ENCODE measurements around the gene NEDD8.
"Not testable (repeated sequence)": the region's sequence is repeated elsewhere in the genome, so short reads cannot be mapped to it uniquely, and the experiment has no call there.

NEDD8 gene

GRCh38 chr14:24224618-24225071, 7.5 kb downstream of the NEDD8 start:
- DNase-seq (ENCODE audit: low spot score): no peak
- TF ChIP-seq CTCF (IDR thresholded peaks at IDR 0.05; ENCODE audit: extremely low read depth, insufficient read depth, missing control alignments): no peak
- in situ Hi-C loops (cut with MboI; ENCODE audit: low pct_unique_long_range_greater_than_20kb, low sequenced_read_pairs, unreplicated experiment): no loop called here

DNA sequence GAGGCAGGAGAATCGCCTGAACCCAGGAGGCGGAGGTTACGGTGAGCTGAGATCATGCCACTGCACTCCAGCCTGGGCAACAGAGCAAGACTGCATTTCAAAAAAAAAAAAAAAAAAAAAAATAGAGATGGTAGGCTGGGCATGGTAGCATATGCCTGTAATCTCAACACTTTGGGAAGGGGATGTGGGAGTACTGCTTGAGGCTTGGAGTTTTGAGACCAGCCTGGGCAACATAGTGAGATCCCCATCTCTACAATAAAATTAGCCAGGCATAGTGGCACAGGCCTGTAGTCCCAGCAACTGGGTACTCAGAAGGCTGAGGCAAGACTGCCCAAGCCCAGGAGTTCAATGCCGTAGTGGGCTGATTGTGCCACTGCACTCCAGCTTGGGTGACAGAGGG, 9.2 kb downstream of the NEDD8 start:
- in situ Hi-C loops (cut with MboI; ENCODE audit: low pct_unique_long_range_greater_than_20kb, low sequenced_read_pairs, unreplicated experiment); DNase-seq (ENCODE audit: low spot score): not testable (repeated sequence)

DNA sequence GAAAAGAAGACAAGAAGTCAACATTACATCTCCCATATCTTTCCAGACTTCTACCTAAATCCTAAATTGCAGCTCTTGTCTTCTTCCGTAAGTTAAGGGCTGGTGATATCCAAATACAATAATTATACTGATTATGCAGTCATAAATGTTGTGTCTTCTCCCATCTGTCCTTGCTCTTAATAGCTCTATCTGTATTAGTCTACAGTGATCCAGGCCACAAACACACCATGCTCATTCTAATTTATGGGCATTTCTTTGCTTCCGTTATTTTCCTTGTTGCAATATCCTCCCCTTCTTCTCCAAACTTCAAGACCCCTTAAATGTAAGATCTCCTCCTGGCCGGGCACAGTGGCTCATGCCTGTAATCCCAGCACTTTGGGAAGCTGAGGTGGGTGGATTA, 12.6 kb downstream of the NEDD8 start:
- in situ Hi-C loops (cut with MboI; ENCODE audit: low pct_unique_long_range_greater_than_20kb, low sequenced_read_pairs, unreplicated experiment): no loop called here

DNA sequence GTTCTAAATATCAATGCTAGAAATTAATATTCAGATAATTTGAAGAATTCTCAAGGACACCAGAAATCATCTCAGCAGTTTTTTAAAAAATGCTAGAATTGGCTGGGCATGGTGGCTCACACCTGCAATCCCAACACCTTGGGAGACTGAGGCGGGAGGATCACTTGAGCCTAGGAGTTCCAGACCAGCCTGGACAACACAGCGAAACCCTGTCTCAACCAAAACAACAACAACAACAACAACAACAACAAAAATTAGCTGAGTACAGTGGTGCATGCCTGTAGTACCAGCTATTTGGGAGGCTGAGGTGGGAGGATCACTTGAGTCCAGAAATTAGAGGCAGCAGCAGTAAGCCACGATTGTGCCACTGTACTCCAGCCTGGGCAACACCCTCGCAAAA, 13.1 kb downstream of the NEDD8 start:
- in situ Hi-C loops (cut with MboI; ENCODE audit: low pct_unique_long_range_greater_than_20kb, low sequenced_read_pairs, unreplicated experiment): no loop called here
- DNase-seq (ENCODE audit: low spot score): no peak
- no peak for TF ChIP-seq CTCF (IDR thresholded peaks at IDR 0.05; ENCODE audit: extremely low read depth, insufficient read depth, missing control alignments)

More for the DNA sequence above, 12.6 kb downstream of the NEDD8 start:
- no peak for DNase-seq (ENCODE audit: low spot score)
- TF ChIP-seq CTCF (IDR thresholded peaks at IDR 0.05; ENCODE audit: extremely low read depth, insufficient read depth, missing control alignments): no peak

DNA sequence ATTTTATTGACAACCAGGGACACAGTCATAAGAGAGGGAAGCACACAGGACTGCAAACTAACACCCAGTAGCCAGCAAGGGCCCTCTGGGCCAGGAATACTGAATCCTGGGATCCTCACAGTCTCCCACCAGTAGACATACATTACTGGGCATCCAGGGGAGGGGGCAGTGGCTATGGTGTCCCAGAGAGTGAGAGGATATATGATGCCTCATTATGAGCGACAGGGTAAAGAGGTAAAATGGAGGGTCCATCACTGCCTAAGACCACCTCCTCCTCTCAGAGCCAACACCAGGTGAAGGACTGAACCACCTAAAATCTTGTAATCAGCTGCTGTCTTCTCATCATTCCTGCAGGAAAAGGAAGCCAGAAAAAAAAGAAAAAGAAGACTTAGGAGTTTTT, 15.3 kb downstream of the NEDD8 start:
- DNase-seq (ENCODE audit: low spot score); in situ Hi-C loops (cut with MboI; ENCODE audit: low pct_unique_long_range_greater_than_20kb, low sequenced_read_pairs, unreplicated experiment): not testable (repeated sequence)

DNA sequence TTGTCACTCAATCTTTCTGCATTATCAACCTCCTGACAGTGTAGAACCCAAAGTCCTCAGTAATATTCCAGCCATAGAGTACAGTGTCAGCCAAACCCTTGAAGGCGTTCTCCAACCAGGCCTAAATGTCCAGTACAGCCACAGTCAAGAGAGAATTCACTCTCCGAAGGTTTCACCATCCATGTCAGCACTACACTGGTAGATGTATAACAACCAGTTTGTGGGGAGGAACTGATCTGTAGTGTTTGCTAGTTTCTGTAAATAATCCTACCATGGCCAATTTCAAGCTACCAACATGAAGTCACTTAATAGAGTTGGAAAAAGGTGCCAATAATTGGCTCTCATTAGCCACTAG, 15.8 kb downstream of the NEDD8 start:
- no peak for DNase-seq (ENCODE audit: low spot score)
- TF ChIP-seq CTCF (IDR thresholded peaks at IDR 0.05; ENCODE audit: extremely low read depth, insufficient read depth, missing control alignments): no peak
- in situ Hi-C loops (cut with MboI; ENCODE audit: low pct_unique_long_range_greater_than_20kb, low sequenced_read_pairs, unreplicated experiment): no loop called here

DNA sequence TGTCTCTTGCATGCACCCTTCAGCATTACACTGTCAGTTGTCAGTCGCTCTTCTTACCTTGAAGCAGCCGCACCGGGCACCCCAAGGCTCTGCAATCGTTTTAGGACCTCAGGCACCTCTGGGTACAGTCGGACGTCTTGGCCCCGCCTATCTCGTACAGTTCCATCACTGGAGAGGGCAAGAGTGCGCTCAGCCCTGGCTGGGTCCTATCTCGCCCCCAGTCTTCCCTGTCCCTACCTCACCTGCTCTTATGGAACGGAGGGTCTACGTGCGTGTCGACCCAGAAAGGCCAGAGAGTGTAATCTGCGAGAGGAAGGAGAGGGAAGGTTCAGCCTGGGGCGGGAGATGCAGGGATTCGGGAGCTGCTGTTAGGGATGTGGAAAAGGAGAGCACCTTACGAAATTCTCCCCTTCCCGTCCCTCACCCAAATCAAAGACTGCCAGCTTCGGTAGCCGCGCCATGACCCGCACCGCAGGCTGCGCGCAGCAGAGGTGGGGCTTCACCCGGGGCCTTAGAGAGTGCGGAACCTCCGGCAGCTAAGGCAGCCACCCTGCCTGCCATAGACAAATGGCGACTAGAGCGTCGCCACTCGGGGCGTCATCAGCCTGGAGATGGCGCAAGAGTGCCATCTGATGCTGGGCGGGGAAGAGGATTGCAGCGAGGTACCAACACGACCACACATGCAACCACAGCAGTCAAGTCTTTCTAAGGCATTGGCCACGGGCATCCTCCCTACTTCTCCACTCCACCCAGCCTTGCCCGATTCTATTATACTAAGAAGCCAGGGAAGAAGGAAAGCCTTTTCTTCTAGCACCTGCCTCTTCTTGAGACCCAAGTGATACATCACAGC, 16.4 kb downstream of the NEDD8 start, which contains the start of gene MDP1:
Gene MDP1 (minus strand): TSS at position 572 of the 850 bp plus-strand sequence. CDS start 111 bp downstream, at position 461.
- peak; percentile 88 for DNase-seq (ENCODE audit: low spot score)
- in situ Hi-C loops (cut with MboI; ENCODE audit: low pct_unique_long_range_greater_than_20kb, low sequenced_read_pairs, unreplicated experiment): no loop called here
- peak; percentile 92 for TF ChIP-seq CTCF (IDR thresholded peaks at IDR 0.05; ENCODE audit: extremely low read depth, insufficient read depth, missing control alignments)
